GM19438 (cell line): ENCODE measurements around the gene ADARB2.

Source experiments
- ATAC-seq: cut with Tn5 transposase; IDR thresholded peaks from one replicate; pipeline ENCODE4 v1.9.1; 2021; ENCODE audit warnings: low read depth; ENCODE audit not compliant: unreplicated experiment

Gene ADARB2

DNA sequence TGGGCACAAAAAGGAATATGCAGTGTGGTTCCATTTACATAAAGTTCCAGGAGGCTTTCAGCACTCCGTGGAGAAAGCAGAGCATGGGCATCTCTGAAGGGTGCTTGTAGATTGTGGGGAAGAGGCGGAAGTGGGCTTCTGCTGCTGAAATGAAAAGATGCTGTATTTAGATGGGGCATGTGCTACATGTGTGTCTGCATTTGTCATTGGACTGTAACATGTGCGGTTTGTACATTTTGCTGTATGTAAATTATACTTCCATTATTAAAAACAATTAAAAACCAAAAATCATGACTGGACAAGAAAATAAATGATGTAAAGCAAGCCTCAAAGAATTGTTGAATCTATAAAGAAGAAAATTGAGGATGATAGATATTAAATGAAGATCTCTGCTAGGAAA is 347.1 kb downstream of the ADARB2 start:
- ATAC-seq, result no peak

DNA sequence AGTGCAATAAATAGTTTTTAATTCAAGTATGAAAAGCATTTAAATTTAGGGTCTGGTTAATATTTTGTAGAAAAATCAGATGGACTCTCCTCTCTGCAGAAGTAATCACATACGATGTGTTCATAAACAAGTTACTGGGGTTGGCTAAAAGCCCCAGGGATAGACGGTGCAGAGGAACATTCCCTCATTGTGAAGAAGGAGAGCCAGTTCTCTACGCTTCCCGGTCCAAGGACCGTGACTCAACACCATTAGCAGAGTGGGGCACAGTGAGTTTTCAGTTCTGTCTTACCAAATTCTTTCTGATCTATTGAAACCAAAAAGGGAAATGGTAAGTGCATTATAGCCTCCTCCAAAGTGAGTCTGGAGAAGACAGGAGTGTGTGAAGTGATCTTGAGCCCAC is 353.3 kb downstream of the ADARB2 start:
- ATAC-seq, result no peak

DNA sequence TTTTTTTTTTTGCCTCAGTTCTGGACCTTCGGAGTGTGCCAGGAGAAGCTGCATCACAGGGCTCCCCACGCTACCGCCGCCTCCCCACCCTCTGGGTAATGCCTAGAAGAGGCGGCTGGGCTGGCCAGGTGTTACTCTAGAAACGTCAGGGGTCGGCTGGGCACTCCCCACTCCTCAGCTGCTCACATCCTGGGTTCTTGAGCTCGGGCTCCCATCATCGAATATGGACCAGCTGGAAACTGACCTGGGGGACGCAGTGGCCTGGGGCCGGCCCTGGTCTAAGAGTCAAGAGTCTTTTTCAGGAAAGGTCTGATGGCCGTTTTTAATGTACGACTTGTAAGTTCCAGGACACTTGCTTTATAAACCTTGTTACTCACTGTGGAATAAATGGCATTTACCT is 354.6 kb downstream of the ADARB2 start:
- no peak for ATAC-seq

DNA sequence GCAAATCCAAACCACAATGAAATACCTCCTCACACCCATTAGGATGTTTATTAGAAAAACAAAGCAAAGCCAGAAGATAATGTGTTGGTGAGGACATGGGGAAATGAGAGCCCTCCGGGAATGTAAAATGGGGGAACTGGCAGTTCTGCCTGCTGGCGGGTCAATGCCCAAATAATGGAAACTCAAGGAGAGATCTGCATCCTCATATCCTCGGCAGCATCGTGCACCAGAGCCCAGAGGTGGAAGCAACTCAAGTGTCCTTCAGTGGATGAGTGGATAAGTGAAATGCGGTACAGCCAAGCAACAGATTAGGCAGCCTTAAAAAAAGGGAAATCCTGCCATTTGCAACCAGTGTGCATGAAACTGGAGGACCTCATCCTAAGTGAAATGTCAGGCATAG is 356.0 kb downstream of the ADARB2 start:
- ATAC-seq, result no peak

DNA sequence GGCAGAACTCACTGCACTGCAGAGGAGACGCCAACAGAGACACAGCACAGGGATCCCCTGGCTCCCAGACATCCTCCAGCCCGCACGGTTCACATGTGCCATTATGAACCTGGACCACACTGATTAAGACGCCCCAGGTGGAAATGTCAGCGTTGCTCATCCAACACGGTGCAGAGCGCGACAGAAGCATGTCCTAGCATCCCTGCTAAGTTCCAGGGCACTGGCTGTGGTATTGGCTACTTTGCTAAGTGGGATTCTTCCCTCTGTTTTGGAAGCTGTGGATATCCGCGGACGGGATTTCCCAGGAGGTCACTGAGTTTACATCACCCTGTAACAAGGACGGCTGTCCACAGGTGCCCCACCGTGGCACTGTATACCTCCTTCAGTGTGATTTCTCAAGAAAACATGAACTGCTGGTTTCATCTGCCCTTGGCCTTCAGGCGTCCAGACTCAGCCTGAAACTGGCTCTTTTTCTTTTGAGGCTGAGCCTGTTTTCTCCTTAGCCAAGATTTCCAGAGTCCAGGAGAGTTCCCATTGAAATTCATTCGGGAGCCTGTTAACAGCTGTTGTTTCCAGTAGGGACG is 357.1 kb downstream of the ADARB2 start:
- no peak for ATAC-seq

DNA sequence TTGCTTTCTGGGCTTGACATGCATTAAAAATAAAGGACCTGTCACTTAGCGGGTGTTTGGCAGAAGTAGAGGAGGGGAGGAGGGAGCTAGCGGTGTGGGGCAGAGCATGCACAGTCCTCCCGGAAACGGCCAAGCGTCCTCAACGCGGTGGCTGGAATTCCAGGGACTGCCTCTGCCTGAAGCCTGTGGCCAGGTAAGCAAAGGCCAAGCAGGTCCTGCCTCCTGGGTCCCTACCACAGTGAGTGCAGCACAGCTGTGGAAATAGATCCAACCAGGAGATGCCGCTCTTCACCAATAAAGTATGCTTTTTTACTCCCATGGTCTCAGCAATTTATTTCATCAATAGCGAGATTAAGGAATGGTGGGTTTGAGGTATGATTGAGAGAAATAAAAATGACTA is 357.7 kb downstream of the ADARB2 start:
- ATAC-seq, result no peak

DNA sequence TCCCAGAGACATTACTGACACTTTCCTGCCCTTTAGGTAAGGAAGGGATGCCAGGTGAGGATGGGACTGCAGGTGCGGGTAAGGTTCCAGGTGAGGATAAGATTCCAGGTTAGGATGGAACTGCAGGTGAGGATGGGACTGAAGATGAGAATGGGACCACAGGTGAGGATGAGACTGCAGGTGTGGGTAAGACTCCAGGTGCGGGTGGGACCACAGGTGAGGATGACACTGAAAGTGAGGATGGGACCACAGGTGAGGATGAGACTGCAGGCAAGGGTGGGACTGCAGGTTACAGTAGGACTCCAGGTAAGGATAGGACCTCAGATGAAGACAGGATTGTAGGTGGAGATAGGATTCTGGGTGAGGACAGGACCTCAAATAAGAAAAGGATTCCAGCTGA is 358.9 kb downstream of the ADARB2 start:
- ATAC-seq, result no peak

DNA sequence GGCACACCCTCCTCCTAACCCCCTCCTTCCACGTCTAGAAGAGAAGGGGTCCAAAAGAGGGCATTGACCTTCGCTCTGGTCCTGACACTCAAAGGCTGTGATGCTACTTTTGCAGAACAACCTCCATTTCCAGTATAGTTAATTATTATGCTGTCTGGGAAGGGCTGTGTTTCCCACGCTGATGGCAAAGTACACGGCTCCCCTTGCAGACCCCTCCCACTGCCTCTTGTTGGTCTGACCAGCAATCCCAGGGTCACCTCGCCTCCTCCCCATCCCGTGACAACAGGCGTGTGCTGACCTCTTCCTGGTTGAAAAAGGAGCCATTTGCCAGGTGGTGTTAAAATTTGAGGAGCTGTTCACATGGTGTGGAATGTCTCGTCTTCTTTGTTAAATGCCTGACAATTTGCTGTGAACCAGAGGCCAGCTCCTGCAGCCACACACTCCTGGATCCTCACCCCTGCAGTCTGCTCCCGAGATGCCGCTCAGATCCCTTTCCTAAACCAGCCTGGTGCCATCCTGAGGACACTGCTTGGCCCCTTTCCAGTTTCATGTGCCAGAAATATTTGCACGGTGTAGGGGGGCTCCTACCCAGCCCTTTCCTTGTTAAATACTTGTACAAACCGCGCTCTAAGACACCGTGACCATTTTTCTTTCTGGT is 359.5 kb downstream of the ADARB2 start:
- ATAC-seq, result no peak

DNA sequence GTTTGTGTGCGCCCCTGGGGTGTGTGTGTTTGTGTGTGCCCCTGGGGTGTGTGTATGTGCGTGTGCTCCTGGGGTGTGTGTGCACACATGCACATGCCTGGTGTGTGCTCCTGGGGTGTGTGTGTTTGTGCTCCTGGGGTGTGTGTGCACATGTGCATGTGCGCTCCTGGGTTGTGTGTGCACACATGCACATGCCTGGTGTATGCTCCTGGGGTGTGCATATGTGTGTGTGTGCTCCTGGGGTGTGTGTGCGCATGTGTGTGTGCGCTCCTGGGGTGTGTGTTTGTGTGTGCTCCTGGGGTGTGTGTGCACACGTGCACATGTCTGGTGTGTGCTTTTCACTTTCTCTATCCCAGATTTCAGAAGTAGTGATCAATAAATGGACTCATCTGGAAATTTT is 360.1 kb downstream of the ADARB2 start:
- no peak for ATAC-seq

DNA sequence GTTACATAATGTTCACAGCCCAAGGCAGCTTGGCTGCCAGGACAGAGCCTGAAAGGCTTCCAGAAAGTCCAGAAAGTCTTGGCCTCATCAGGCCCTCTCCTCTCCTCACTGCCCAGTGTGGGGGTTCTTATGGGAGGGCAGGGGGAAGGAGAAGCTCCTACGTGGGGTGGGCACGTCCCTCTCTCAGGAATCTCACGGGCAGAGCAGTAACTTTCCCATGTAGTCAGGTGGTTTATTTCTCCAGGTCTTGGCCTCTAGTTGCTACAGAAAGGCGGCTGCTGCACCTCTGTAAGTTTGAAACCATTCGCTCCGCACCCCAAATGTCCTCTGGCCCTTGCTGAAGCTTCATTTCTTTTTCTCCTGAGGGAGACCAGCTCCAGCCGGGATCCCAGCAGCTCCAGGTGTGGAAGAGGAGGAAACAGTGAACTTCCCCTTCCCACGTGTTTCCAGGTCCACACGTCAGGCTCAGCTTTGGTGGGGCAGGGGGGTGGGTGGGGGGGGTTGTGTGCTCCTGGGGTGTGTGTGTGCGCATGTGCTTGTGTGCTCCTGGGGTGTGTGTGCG is 360.9 kb downstream of the ADARB2 start:
- ATAC-seq, result no peak

DNA sequence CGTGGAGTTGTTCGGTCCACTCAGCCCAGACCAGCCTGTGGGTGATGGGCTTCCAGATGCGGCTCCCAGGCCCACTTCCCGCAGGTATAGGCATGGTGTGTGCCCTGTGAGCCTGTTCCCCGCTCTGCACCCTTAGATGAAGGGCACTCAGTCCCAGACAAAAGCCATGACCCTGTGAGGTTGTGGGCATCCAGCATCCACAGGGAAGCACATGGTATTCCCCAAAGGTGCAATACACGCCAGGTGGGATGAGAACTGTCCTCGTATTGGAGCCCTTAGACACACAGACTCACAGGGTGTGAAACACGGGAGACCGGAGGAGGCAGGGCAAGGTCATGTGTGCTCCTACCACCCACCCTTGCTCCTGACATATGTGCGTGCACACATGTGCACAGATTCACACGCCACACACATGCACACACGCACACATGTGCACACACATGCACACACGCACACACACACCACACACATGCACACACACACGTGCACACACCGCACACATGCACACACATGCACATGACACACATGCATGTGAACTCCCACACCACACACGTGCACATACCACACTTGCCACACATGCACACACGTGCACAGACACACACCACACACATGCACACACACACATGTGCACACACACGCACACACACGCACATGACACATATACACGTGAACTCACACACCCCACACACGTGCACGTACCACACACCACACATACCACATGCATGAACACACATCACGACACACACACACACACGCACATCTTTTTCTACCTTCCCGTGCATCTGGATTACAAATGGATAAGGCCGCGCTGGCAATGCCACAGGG is 361.8 kb downstream of the ADARB2 start:
- ATAC-seq, result no peak

DNA sequence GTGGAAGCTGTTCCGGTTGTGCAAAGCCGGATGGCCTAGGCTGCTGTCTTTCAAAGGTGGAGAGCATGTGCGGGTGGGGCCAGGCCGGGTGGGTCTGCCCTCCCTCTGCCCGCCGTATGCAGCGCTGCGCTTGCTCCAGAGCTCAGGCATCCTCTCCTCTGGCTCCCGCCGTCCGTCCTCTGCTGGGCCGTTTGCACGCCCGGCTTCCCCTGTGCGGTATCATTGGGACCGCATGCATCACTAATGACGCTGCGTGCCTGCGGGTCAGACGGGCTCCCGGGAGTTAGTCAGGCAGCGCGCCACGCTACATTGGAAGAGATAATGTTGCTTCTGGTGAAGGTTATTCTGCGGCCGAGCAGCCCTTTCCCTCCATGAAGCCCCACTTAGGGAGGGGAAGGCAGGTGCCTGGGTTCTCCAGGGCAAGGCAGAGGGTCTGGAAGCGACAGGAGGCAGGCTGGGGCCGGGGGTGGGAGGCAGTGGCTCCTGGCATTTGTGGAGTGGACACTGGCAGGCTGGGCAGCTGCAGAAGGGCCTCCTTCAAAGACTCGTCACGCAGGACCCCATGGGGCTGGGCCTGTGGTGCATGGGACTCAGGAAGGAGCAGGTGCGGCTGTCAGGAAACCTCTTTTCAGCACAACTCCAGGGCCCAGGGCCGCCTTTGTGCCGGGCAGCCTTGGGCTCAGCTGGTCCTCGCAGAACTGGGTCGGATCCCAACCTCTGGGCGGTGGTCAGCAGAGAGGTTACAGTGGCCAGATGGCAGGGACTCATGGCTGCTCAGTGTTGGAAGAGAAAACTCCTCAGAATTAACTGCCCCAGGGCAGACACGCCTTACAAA is 362.6 kb downstream of the ADARB2 start:
- no peak for ATAC-seq

DNA sequence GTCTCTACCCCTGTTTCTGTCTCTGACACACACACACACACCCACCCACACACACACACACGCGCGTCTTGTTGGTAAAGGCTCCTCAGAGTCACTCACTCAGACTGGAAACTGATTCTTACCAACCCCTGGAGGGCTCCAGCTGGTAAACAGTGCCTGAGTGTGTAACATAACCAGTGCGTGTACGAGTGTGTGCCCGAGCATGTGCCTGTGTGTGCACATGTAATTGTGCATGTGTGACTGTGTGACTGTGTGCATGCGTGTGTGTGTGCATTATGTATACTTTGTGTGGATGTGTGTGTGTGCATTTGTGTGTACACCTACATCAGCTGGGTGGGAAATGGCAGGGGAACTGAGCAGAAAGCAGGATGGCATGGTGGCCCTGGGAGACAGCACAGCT is 364.0 kb downstream of the ADARB2 start:
- no peak for ATAC-seq

DNA sequence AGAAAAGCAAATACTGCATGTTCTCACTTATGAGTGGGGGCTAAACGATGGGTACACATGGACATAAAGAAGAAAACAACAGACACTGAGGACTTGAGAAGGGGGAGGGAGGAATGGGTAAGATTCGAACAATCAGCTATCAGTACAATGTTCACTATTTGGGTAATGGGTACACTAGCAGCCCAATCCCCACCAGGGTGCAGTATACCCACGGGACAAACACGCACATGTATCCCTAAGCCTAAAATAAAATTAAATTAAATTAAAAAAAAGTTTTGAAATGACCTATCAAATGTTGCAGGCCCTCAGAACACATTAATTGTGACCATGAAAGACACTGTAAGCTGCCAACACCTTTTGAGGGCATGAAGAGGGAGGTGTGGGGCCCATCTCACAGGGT is 365.1 kb downstream of the ADARB2 start:
- ATAC-seq, result no peak

DNA sequence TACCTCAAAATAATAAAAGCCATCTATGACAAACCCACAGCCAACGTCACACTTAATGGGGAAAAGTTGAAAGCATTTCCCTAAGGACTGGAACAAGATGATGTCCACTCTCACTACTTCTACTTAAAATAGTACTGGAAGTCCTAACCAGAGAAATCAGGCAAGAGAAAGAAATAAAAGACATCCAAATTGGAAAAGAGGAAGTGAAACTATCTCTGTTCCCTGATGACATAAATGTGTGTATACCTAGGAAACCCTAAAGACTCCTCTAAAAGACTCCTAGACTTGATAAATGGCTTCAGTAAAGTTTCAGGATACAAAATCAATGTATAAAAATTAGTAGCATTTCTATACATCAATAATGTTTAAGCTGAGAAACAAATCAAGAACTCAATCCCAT is 367.0 kb downstream of the ADARB2 start:
- ATAC-seq, result no peak

DNA sequence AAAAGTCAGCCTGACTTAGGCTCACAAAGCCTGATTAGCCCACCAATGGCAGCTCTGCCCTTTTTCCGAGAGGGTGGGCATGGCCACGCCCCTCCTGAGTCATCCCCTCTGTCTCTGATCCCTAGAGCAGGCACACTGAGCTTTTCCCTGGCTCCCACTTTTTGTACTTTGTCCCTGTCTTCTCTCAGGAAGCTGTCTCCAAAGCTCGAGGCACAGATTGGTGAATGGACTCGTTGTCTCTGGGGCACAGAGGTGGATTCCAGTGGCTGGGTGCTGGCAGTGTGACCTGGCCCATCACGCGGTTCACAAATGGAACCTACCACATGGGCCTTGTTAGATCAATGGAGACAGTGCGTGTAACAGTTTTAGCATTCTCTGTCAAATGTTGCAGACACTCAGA is 367.7 kb downstream of the ADARB2 start:
- ATAC-seq, result no peak

DNA sequence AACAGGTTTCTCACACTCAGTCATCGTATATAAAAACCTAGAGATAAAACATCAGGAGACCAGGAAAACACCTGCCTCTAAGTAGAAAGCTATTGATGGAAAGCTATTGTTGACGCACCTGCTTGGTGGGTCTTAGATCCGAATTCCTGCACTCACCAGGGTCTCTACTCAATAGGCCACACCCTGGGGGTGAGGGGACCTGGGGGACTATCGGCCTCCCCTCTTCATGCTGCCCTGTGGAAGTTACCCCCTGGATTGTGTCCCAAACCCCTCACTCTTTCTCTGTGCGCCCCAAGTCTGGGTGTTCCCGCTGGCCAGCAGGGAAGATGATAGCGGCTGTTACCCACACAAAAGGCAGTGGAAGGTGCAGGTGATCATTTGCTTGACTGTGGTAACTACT is 368.1 kb downstream of the ADARB2 start:
- no peak for ATAC-seq

DNA sequence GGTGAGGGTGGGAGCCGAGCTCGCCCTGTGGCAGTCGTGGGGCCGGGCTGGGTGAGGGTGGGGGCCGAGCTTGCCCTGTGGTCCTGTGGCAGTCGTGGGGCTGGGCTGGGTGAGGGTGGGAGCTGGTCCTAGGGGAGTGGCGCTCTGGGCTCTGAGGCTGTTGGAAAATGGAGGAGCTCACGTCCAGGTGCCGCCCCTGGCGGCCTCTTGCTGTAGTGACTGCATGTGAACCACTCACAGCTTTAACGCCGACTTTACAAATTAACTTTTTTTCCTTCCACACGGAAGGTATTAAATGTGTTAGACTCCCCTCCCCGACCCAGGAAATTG is 368.5 kb downstream of the ADARB2 start:
- no peak for ATAC-seq

DNA sequence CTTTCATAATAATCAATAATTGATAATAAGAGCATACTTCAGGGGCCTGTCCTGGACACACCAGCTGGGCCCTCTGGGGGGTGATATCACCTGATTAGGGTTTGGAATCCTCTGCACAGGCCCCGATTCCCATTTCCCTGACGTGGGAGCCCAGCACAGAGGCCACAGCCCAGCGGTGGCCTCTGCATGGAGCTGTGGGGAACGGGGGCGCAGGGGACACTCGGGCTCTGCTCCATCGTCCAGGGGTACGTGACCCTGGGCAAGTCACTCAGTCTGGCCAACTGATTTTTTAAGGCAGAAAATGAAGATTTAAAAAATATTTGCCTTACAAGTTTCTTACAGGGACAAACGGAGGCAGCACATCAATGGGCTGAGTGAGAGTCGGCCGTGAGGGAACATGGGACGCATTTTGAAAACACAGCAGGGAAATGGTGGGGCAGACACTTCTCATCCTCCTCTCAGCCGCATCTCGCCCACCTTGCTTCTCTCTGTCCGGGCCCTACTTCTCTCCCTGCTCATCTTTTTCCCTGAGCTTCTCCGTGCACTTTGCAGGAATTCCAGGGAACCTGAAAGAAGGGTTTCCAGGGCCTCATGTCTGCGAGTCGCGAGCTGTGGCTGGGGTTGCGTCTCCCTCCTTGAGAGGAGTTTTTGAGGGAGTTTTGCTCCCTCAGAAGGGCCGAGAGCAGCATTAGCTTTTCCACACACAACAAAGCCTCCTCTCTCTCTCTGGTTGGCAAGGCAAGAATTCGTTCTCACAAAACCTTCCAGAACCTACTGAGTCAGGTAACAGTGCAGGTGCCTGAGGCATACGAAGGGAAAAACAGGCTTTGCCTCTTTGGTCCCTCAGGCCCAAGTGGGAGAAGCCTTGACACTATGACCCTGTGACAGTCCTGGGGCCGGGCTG is 369.1 kb downstream of the ADARB2 start:
- ATAC-seq, result no peak
